ENCODE measurements around the gene EHD3.

Gene EHD3

GRCh38 chr2:31233741-31234682, at the start of gene EHD3:
Gene EHD3, plus strand, starts transcription at chr2:31234152. Its CDS starts 470 bp downstream, at chr2:31234622.
- peak; percentile 53 for DNase-seq (ENCODE audit: low spot score)

- no peak for DNase-seq (ENCODE audit: low spot score)
Measured at GRCh38 chr2:31187166-31187565, 46.8 kb upstream of the EHD3 start.

- DNase-seq (ENCODE audit: low spot score): no peak
Measured at GRCh38 chr2:31188131-31188530, 45.8 kb upstream of the EHD3 start.

DNA sequence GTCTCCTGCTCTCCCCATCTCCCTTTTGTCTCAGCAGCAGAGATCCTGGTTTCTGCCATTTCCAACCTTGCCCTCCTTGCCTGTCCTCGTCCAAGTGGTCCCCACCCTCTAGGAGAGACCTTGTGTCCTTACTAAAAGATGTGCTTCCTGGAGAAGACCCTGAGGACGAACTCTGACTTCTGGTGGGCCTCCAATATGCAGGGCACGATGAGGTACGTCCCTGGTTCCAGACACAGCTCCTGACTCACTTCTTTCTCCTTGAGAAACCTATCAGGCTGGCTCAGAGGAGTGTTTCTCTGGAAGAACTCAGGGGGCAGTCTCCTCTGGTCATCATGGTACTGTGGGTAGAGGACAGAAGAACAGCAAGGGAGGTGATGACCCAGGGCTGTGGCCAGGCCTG, 44.8 kb upstream of the EHD3 start:
- no peak for DNase-seq (ENCODE audit: low spot score)

GRCh38 chr2:31190188-31190587, 43.8 kb upstream of the EHD3 start:
- DNase-seq (ENCODE audit: low spot score): no peak

- DNase-seq (ENCODE audit: low spot score): no peak
Measured at GRCh38 chr2:31191931-31192330, 42.0 kb upstream of the EHD3 start.

DNA sequence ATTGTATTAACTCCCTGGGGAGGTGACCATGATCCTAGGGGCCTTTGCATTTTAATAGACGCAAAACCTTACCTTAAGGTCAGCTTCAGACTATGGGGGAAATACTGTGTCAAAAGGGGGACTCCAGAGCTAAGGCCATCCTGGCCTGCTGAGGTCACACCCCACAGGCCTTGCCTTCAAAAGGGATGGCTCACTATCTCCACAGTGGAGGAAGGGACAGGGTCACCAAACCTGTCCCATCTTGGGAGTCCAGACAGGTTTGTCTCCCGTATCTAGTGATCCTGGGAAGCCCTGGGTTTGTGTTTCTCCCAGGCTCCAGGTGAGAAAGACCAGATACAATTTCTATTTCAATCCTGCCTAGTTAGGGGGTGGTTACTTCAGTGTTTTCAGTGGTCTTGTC, 41.6 kb upstream of the EHD3 start:
- no peak for DNase-seq (ENCODE audit: low spot score)

GRCh38 chr2:31192851-31193392, 41.0 kb upstream of the EHD3 start:
- no peak for DNase-seq (ENCODE audit: low spot score)

- no peak for DNase-seq (ENCODE audit: low spot score)
Measured at GRCh38 chr2:31193806-31194205, 40.1 kb upstream of the EHD3 start.

GRCh38 chr2:31196622-31197021, 37.3 kb upstream of the EHD3 start:
- DNase-seq (ENCODE audit: low spot score): no peak

DNA sequence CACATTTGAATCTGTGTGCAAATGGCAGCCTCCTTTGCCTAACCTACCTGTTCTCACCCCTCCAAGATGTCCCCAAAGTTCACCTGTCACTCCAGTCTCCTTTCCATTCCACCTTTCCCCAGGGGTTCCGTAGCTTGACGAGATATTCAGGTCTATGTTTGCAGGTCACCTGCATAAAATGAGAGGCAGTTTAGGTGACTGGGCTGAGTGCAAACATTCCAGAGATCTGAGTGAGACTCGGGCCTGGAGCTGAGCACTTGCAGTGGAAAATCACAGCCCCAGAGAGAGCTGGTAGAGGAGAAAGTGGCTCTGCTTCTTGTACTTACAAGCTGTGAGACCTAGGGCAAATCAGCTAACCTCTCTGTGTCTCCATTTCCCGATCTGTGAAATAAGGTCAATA, 36.8 kb upstream of the EHD3 start:
- DNase-seq (ENCODE audit: low spot score): no peak

GRCh38 chr2:31197669-31198068, 36.3 kb upstream of the EHD3 start:
- DNase-seq (ENCODE audit: low spot score): no peak

GRCh38 chr2:31199206-31199605, 34.7 kb upstream of the EHD3 start:
- no peak for DNase-seq (ENCODE audit: low spot score)

- DNase-seq (ENCODE audit: low spot score): no peak
Measured at GRCh38 chr2:31200972-31201371, 33.0 kb upstream of the EHD3 start.

DNA sequence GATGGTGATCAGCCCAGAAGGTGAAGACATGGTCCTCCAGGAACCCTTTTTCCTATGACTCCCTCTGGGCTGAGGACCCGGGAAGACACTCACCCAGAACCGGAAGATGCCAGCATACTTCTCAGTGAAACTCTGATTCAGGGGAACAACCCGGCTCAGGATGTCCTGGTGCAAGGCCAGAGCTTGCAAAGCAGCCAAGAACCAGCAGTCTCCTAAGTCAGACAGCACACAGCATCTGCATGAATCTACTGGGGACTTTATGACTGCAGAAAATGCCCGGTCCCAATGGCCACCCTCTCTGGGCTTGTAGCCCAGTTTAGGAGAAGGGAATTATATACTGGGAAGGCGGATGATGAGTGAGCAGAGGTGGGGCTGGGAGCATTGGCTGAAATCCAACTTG, 31.9 kb upstream of the EHD3 start:
- no peak for DNase-seq (ENCODE audit: low spot score)

DNA sequence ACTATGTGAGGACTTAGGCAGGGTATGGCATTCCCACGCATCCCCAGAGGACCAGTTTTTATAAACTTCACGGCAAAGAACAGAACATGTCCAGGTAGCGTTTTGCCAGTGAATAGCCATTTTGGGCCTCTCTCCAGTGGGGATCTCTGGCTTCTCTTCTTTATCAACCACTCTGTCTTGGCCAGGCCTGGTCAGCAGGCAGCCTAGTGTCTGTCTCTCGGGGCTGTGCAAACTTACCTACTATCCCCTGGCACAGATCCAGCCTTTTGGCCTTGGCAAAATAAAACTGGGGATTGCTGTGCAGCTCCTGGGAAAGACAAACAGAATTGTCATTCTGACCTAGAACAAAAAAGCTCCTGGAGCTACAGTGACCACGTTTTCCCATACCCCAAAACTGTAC, 31.1 kb upstream of the EHD3 start:
- DNase-seq (ENCODE audit: low spot score): no peak

DNA sequence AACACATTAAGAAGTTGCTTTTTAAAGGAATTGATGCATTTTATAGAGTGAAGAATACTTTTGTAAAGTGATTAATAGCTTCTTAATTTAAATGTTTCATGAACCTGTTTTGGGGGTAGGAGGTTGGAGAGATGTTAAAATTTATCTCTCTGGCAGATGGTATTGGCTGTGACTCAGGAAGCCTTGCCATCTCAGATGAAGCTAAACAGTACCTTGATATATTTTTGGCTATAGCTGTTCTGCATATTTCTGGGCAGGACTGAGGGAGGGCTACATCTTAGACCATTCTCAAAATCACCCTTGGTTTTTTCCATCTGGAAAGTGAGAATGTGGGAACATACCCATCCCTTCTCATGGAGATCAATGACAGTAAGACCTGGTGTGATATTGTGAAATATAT, 30.0 kb upstream of the EHD3 start:
- DNase-seq (ENCODE audit: low spot score): no peak

DNA sequence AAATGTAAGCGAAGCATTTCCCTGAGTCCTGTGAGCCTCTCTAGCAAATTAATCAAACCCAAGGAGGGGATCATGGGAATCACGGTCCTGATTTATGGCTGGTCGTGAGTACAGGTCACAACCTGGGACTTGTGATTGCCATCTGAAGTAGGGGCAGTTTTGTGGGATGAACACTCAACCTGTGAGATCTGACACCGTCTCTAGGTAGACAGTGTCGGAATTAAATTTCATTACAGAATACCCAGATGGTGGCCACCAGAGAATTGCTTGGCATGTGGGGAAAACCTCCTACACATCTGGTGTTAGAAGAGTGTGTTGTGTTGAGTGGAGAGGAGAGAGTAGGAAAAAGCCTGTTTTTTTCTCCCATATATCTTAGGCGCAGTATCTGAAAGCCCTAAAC, 29.2 kb upstream of the EHD3 start:
- DNase-seq (ENCODE audit: low spot score): no peak

DNA sequence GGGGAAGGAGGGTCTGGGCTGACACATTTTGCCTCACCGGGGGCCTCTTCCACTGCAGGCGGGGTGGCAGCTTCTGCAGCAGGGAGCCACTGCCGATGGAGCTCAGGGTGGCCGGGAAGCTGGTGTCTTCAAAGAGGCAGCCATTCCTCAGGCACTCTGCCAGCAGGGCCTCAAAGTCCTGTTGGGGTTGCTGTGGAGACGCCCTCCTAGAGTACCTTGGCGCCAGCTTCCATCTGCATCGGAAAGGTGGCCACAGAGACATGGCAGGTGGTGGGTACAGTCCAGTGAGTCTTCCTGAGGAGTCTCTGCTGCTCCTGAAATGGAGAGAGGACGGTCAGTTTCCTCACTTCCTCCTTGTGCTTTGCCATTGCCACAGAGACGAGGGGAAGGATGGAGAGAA, 28.8 kb upstream of the EHD3 start:
- DNase-seq (ENCODE audit: low spot score): no peak

DNA sequence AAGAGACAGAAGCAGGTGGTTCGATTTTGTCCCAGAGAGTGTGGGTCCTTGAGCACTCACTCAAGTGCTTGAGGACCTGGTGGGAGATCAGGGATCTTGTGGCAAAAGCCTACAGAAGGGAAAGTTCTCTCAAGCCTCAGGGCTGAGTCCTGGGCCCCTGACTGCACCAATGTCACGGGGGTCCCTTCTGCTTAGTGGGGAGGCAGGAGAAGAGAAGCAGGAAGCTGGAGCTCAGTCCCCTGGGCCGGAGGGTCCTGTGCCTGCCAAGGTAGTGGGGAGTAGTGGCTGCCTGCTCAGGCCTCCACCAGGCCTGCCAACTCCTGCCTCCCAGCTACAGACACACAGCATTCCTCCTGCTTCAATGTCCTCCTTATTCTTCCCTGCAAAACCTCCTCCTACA, 28.3 kb upstream of the EHD3 start:
- DNase-seq (ENCODE audit: low spot score): no peak

- no peak for DNase-seq (ENCODE audit: low spot score)
Measured at GRCh38 chr2:31207790-31208189, 26.2 kb upstream of the EHD3 start.

DNA sequence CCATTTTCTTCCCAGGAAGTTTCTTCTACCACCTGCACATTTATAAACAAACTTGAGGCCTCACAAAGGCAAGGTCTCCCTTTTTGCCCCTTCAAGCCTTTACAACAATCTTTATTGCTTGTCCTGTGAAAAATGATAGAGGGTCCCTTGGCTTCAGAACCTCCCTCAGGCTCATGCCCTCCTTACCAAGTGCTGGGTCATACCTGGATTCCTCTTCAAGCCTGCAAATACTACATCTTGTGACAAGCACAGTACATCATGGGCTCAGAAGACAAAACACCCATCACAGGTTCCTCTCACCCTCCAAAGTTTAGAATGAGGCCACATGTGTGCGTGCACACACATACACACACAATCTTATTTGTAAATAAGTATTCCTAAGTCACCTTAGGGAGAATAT, 25.7 kb upstream of the EHD3 start:
- no peak for DNase-seq (ENCODE audit: low spot score)

- DNase-seq (ENCODE audit: low spot score): no peak
Measured at GRCh38 chr2:31212659-31213600, 21.0 kb upstream of the EHD3 start.
